GM19463 (cell line): Measurements from ENCODE around the gene DDX54.

Experiments used
- ATAC-seq: cut with Tn5 transposase; IDR thresholded peaks from one replicate; pipeline ENCODE4 v1.9.1; 2021; ENCODE audit warnings: mild to moderate bottlenecking, moderate library complexity; ENCODE audit not compliant: unreplicated experiment

DDX54 gene

GRCh38 chr12:113185180-113186032, at the start of gene DDX54, which contains the start of gene RITA1:
Gene DDX54 (minus strand): TSS chr12:113185478. CDS start chr12:113185451, 27 bp downstream.
Gene RITA1 (plus strand): TSS chr12:113185721. CDS start chr12:113186747, 1,026 bp downstream.
- peak; percentile 42 for ATAC-seq

GRCh38 chr12:113234483-113234882, 49.2 kb upstream of the DDX54 start:
- ATAC-seq, result no peak

- no peak for ATAC-seq
Measured at GRCh38 chr12:113233967-113234366, 48.7 kb upstream of the DDX54 start.

GRCh38 chr12:113232840-113233585, 47.7 kb upstream of the DDX54 start:
- peak; percentile 67 for ATAC-seq

- ATAC-seq, result no peak
Measured at GRCh38 chr12:113232089-113232839, 47.0 kb upstream of the DDX54 start.

GRCh38 chr12:113231235-113232088, 46.2 kb upstream of the DDX54 start:
- ATAC-seq, result no peak

- ATAC-seq, result peak; percentile 1
Measured at GRCh38 chr12:113230315-113231234, 45.3 kb upstream of the DDX54 start.

GRCh38 chr12:113228394-113229028, 43.2 kb upstream of the DDX54 start:
- no peak for ATAC-seq

- ATAC-seq, result no peak
Measured at GRCh38 chr12:113227686-113228391, 42.6 kb upstream of the DDX54 start.

GRCh38 chr12:113226696-113227568, 41.7 kb upstream of the DDX54 start:
- no peak for ATAC-seq

- no peak for ATAC-seq
Measured at GRCh38 chr12:113224955-113225354, 39.7 kb upstream of the DDX54 start.

- no peak for ATAC-seq
Measured at GRCh38 chr12:113222730-113223531, 37.7 kb upstream of the DDX54 start.

- ATAC-seq, result no peak
Measured at GRCh38 chr12:113221997-113222729, 36.9 kb upstream of the DDX54 start.

- peak; percentile 89 for ATAC-seq
Measured at GRCh38 chr12:113221181-113221996, 36.1 kb upstream of the DDX54 start, which contains the start of gene TPCN1. Gene TPCN1 (plus strand): TSS chr12:113221464. CDS start chr12:113226853, 5,389 bp downstream.
